Peyer's patch (tissue), 4 donors: ENCODE measurements around the gene BBS12. TPM values are rescaled to one million over a fixed set of nuclear protein-coding genes. Genes with fewer than 3 reads are reported as not detected.

Source experiments
- DNase-seq, 3 donors: peaks; one replicate each; pipeline ENCODE4 v3.0.0-alpha.2; 2017 to 2019
- H3K27ac ChIP-seq, 4 donors: fragments of 200-600 bp; sonication (generic); one replicate each; pipeline ENCODE4 v1.5.1; 2016 to 2019
- H3K27me3 ChIP-seq, 2 donors: fragments of 200-600 bp; sonication (generic); one replicate each; pipeline ENCODE4 v1.5.1; 2019
- H3K36me3 ChIP-seq, 3 donors: fragments of 200-600 bp; sonication (generic); one replicate each; pipeline ENCODE4 v1.5.1; 2016 to 2019
- H3K4me1 ChIP-seq, 4 donors: fragments of 200-600 bp; sonication (generic); one replicate each; pipeline ENCODE4 v1.5.1; 2016 to 2019
- H3K4me3 ChIP-seq, 4 donors: fragments of 200-600 bp; sonication (generic); 1 replicate in 3 of 4; 2 replicates in 1 of 4; pipeline ENCODE4 v1.5.1; 2016 to 2019; ENCODE audit warnings: mild to moderate bottlenecking in 1 of 4
- H3K9me3 ChIP-seq, 4 donors: fragments of 200-600 bp; sonication (generic); one replicate each; pipeline ENCODE4 v1.5.1; 2016 to 2019; ENCODE audit warnings: mild to moderate bottlenecking in 1 of 4
- POLR2A ChIP-seq, 2 donors: fragments of 450-650 bp; IDR thresholded peaks; one replicate each; pipeline ENCODE4 v1.5.1; 2017; ENCODE audit warnings: antibody characterized with exemption in 2 of 2, mild to moderate bottlenecking in 2 of 2, moderate library complexity in 2 of 2
- total RNA-seq, 4 donors: library from RNA; depleted of rRNA; stranded (reverse); fragments of >200 nt; gene quantifications; one replicate each; pipeline ENCODE4 v1.1.0, GENCODE V29; 2016
- TF ChIP-seq, protein P1 (sequence below), 6 experiments: fragments of 450-650 bp in 4 of 6; fragments of 200-600 bp in 2 of 6; sonication (generic) in 1 of 6; IDR thresholded peaks; one replicate each; pipeline ENCODE4 v1.5.1; 2017 to 2019; ENCODE audit warnings: antibody characterized with exemption in 6 of 6, mild to moderate bottlenecking in 3 of 6, moderate library complexity in 1 of 6

BBS12 gene
- total RNA-seq, 4 donors from 2014 or later, result 1.7 to 5.6 (median 4.7) TPM

DNA sequence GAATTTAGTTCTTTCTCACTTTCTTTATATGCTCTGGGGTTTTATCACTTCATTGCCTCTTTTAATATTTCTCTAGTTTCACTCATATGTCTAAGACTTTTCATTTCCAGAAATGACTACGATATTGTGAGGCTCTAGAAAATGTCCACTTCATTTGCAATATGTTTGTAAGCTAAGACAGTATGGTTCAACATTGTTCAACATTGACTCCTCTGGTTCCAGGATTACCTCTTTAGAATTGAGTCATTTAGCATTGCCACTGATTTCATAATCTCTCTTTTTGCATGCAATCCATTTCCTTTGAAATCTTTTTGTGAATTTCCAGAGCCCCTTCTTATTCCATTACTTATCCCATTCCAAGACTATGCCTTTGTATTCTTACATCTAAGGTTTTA lies 32.3 kb downstream of the BBS12 start:
- peaks cover 0 to 5% (median 2%) of the 10 kb centered on the region in 4 donors for H3K4me1 ChIP-seq
- TF ChIP-seq, protein P1, sequence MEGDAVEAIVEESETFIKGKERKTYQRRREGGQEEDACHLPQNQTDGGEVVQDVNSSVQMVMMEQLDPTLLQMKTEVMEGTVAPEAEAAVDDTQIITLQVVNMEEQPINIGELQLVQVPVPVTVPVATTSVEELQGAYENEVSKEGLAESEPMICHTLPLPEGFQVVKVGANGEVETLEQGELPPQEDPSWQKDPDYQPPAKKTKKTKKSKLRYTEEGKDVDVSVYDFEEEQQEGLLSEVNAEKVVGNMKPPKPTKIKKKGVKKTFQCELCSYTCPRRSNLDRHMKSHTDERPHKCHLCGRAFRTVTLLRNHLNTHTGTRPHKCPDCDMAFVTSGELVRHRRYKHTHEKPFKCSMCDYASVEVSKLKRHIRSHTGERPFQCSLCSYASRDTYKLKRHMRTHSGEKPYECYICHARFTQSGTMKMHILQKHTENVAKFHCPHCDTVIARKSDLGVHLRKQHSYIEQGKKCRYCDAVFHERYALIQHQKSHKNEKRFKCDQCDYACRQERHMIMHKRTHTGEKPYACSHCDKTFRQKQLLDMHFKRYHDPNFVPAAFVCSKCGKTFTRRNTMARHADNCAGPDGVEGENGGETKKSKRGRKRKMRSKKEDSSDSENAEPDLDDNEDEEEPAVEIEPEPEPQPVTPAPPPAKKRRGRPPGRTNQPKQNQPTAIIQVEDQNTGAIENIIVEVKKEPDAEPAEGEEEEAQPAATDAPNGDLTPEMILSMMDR (IDR thresholded peaks at IDR 0.05), result no peak
- no peak for TF ChIP-seq POLR2A (IDR thresholded peaks at IDR 0.05)
- DNase-seq, result no peak
- no peak overlapping the region for H3K4me3 ChIP-seq
- no peaks in the 10 kb centered on the region for H3K36me3 ChIP-seq
- no peaks in the 10 kb centered on the region for H3K27me3 ChIP-seq
- no peaks in the 10 kb centered on the region for H3K9me3 ChIP-seq
- no peak overlapping the region for H3K27ac ChIP-seq

DNA sequence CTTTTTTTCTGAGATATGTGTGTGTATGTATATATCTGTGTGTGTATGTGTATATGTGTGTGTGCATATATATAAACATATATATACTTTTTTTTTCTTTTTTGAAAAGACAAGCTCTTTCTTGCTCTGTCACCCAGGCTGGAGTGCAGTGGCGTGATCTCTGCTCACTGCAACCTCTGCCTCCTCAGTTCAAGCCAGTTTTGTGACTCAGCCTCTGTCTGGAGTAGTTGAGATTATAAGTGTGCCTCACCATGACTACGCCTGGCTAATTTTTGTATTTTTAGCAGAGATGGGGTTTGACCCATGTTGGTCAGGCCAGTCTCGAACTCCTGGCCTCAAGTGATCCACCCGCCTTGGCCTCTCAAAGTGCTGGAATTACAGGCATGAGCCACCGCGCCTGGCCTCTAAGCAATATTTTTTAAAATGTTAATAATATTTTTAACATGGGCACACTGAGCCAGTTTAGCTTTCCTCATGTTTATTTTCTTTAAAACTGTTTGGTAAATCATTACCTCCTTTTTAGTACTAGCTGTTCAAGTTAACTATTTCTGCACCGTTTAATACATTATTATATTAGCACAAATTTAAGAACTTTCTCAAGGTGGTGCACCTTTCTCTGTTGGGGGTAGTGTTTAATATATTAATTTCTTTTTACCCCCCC lies 33.3 kb downstream of the BBS12 start:
- Histone ChIP-seq H3K4me1 (peaks cover 0 to 5% (median 2%) of the 10 kb centered on the region in 4 donors), H3K9me3 (no peaks in the 10 kb centered on the region), H3K4me3 (no peak overlapping the region), H3K27me3 (no peaks in the 10 kb centered on the region), H3K36me3 (no peaks in the 10 kb centered on the region), H3K27ac (no peak overlapping the region)
- DNase-seq, result no peak
- TF ChIP-seq, protein P1 (IDR thresholded peaks at IDR 0.05), result no peak
- no peak for TF ChIP-seq POLR2A (IDR thresholded peaks at IDR 0.05)

DNA sequence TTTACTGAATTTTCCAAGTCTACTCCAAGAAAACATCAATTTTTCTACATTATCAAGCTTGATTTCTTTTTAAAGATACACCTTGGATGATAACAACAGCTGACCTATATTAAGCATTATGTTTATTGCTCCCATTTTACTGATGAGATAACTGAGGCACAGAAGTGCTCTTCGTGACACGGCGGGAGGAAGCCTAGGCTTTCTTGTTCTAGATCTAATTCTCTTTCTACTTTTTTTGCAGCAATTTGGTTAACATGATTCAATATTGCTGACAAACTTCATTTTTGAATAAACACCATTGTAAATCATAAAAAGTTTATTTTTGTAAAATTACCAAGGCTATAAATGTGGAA lies 33.8 kb downstream of the BBS12 start:
- no peak for DNase-seq
- no peaks in the 10 kb centered on the region for H3K27me3 ChIP-seq
- no peaks in the 10 kb centered on the region for H3K36me3 ChIP-seq
- no peak overlapping the region for H3K4me3 ChIP-seq
- TF ChIP-seq, protein P1 (IDR thresholded peaks at IDR 0.05), result no peak
- no peak for TF ChIP-seq POLR2A (IDR thresholded peaks at IDR 0.05)
- no peak overlapping the region for H3K27ac ChIP-seq
- no peaks in the 10 kb centered on the region for H3K9me3 ChIP-seq
- H3K4me1 ChIP-seq, result peaks cover 0 to 5% (median 2%) of the 10 kb centered on the region in 4 donors

DNA sequence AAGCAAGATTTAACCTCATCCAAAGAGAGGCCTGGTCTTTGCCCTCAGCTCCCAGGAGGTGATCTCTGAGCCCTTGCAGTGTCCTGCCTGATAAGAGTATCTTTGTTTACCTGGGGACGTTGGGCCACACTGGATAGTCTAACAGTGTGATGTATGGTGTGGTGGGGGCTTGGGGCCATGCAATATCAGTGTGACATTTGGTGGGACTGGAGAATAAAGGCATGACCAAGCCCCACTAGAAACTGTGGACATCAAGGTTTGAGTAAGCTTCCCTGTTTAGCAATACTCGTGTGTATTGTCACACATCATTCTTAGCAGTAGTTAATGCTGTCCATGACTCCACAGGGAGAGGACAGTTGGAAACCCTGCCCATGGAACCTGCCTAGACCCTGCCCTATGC lies 34.4 kb downstream of the BBS12 start:
- H3K4me1 ChIP-seq, result peaks cover 0 to 5% (median 2%) of the 10 kb centered on the region in 4 donors
- no peak for DNase-seq

DNA sequence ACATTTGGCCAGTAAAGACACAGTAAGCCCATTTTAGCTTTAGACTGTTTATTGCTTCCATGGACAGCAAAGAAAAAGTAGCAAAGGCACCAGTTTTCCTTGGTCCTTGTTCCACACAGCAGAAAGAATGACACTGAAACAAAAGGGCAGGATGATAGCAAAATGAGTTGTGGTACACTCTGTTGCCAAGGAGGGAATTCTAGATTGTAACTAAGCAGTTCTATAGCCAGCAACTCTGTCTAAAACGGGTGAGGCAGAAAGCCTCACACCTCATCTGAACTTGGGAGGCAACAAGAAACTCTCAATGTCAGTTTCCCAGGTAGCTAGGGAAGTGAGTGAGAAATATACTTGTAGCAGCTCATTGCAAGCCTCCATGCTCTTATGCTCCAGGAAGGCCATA lies 39.2 kb downstream of the BBS12 start:
- Histone ChIP-seq H3K27ac (no peak overlapping the region), H3K9me3 (no peaks in the 10 kb centered on the region), H3K4me1 (no peaks in the 10 kb centered on the region), H3K4me3 (no peak overlapping the region), H3K36me3 (no peaks in the 10 kb centered on the region), H3K27me3 (no peaks in the 10 kb centered on the region)
- TF ChIP-seq, protein P1 (IDR thresholded peaks at IDR 0.05), result no peak
- TF ChIP-seq POLR2A (IDR thresholded peaks at IDR 0.05), result no peak
- no peak for DNase-seq

More for the DNA sequence above, 34.4 kb downstream of the BBS12 start:
- no peak overlapping the region for H3K27ac ChIP-seq
- H3K4me3 ChIP-seq, result no peak overlapping the region
- TF ChIP-seq, protein P1 (IDR thresholded peaks at IDR 0.05), result no peak
- TF ChIP-seq POLR2A (IDR thresholded peaks at IDR 0.05), result no peak
- H3K27me3 ChIP-seq, result no peaks in the 10 kb centered on the region
- no peaks in the 10 kb centered on the region for H3K36me3 ChIP-seq
- no peaks in the 10 kb centered on the region for H3K9me3 ChIP-seq
